MM.1S (cell line): ENCODE data around the gene SPCS1.

Experiments used
- CTCF ChIP-seq: fragments of 300-600 bp; sonication (generic); IDR thresholded peaks from 2 replicates; pipeline ENCODE4 v1.5.1; 2016; ENCODE audit warnings: antibody characterized with exemption, low read length, mixed read lengths
- EZH2phosphoT487 ChIP-seq: fragments of 300-600 bp; sonication (generic); IDR thresholded peaks from 2 replicates; pipeline ENCODE4 v1.6.1; 2018; ENCODE audit warnings: antibody characterized with exemption, low read length

- TF ChIP-seq CTCF (no peak), EZH2phosphoT487 (no peak)
Measured at GRCh38 chr3:52696830-52697631, 8.9 kb upstream of the SPCS1 start.
